ENCODE data around the gene ERICH3.

GRCh38 chr1:74584185-74584584 is 89.4 kb downstream of the ERICH3 start:
- TF ChIP-seq EZH2 (IDR thresholded peaks at IDR 0.05; ENCODE audit: low read length) (no peak), CTCF (optimal IDR thresholded peaks at IDR 0.05 in 1 of 3, IDR thresholded peaks at IDR 0.05 in 1 of 3, conservative IDR thresholded peaks at IDR 0.05 in 1 of 3; ENCODE audit: extremely low read depth in 1 of 3, insufficient read depth in 2 of 3, low read length in 3 of 3) (no peak)

Measured in keratinocyte (primary cell).